K562 (cell line): ENCODE data around the gene GGT6. TPM values are rescaled to one million over a fixed set of nuclear protein-coding genes. Genes with fewer than 3 reads are reported as not detected.

ENCODE experiments used
- ATAC-seq: fragments of 200-7000 bp; cut with Tn5 transposase; 3 replicates; pipeline ENCODE4 v1.9.1; 2020; ENCODE audit warnings: moderate library complexity
- BruUV-seq: library from RNA; stranded (reverse); fragments of 400-500 nt; replicated peaks from 2 replicates; lab custom pipeline; 2021; lab: Mats Ljungman, UMichigan
- CTCF ChIA-PET: fragments of 300-600 bp; formaldehyde crosslinking; extraction: SDS; loops from one replicate; lab custom pipeline; 2021; ENCODE audit warnings: low intra/inter-chr PET ratio; lab: Yijun Ruan, JAX
- POLR2A ChIA-PET: fragments of 300-600, 350-650 bp; sonication (Branson Sonifier 250); formaldehyde crosslinking; extraction: SDS; loops from one replicate; lab custom pipeline; 2021; ENCODE audit warnings: antibody characterized with exemption, inconsistent platforms; lab: Yijun Ruan, JAX
- DNase-seq, 4 experiments: peaks; one replicate each; pipeline versions ENCODE4 v3.0.0 to v3.0.0-alpha.2; 2011 to 2018; ENCODE audit warnings: low spot score in 3 of 4, mixed read lengths in 3 of 4; ENCODE audit errors: extremely low read depth in 1 of 4
- FAIRE-seq: peaks from 2 replicates; lab custom pipeline; 2011; peaks lifted over from hg19 to GRCh38; lab: Jason Lieb, UNC
- H2AFZ ChIP-seq: 2 replicates; pipeline ENCODE4 v1.6.0; 2011; ENCODE audit warnings: low read depth, low read length, control low read depth, inconsistent platforms
- H3K27ac ChIP-seq: fragments of 200-600 bp; 3 replicates; pipeline ENCODE4 v1.8.0; 2011; ENCODE audit warnings: low read depth, mild to moderate bottlenecking, control low read depth, inconsistent platforms, low read length, moderate library complexity, mixed read lengths; ENCODE audit errors: extremely low read depth
- H3K27me3 ChIP-seq, 2 experiments: fragments of 300-600 bp in 1 of 2; 2 replicates in 1 of 2; 3 replicates in 1 of 2; pipeline versions ENCODE4 v1.6.0 to v1.8.0; 2011; ENCODE audit warnings: inconsistent platforms in 2 of 2, low read length in 2 of 2, mild to moderate bottlenecking in 1 of 2, mixed read lengths in 1 of 2, moderate library complexity in 1 of 2; ENCODE audit not compliant: control insufficient read depth in 2 of 2, insufficient read depth in 2 of 2
- H3K36me3 ChIP-seq: fragments of 300-600 bp; 3 replicates; pipeline ENCODE4 v1.8.0; 2011; ENCODE audit warnings: mild to moderate bottlenecking, low read length, inconsistent platforms; ENCODE audit not compliant: control insufficient read depth, insufficient read depth
- H3K4me1 ChIP-seq, 2 experiments: fragments of 200-600 bp in 1 of 2; replicated peaks in 1 of 2; 2 replicates in 1 of 2; 3 replicates in 1 of 2; pipeline versions ENCODE4 v1.5.1 to v1.8.0; 2011; ENCODE audit warnings: inconsistent platforms in 2 of 2, low read length in 2 of 2, mild to moderate bottlenecking in 1 of 2, mixed read lengths in 1 of 2, moderate library complexity in 1 of 2; ENCODE audit not compliant: control insufficient read depth in 2 of 2, insufficient read depth in 2 of 2
- H3K4me2 ChIP-seq: 2 replicates; pipeline ENCODE4 v1.6.1; 2011; ENCODE audit warnings: low read length, control low read depth, inconsistent platforms, mixed read lengths; ENCODE audit not compliant: insufficient read depth
- H3K4me3 ChIP-seq: fragments of 200-600 bp; sonication (generic), shearing (Covaris generic); 2 replicates; pipeline ENCODE4 v1.5.1; 2016; ENCODE audit warnings: control low read depth, inconsistent platforms
- H3K79me2 ChIP-seq: fragments of 200-600 bp; 3 replicates; pipeline ENCODE4 v1.8.0; 2011; ENCODE audit warnings: low read length, inconsistent platforms; ENCODE audit not compliant: control insufficient read depth, insufficient read depth
- H3K9ac ChIP-seq, 2 experiments: 2 replicates each; pipeline versions ENCODE4 v1.6.0 to v1.6.1; 2011; ENCODE audit warnings: low read depth in 2 of 2, low read length in 2 of 2, control low read depth in 1 of 2, inconsistent platforms in 1 of 2, mild to moderate bottlenecking in 1 of 2, mixed read lengths in 1 of 2; ENCODE audit not compliant: insufficient read depth in 1 of 2
- H3K9me1 ChIP-seq: one replicate; pipeline ENCODE4 v1.6.0; 2011; ENCODE audit warnings: inconsistent platforms, mild to moderate bottlenecking, low read length, moderate library complexity; ENCODE audit not compliant: control insufficient read depth, insufficient read depth
- H3K9me3 ChIP-seq: replicated peaks from 2 replicates; pipeline ENCODE4 v1.5.1; 2011; ENCODE audit warnings: low read depth, low read length, inconsistent platforms; ENCODE audit not compliant: control insufficient read depth, insufficient read depth
- H4K20me1 ChIP-seq: replicated peaks from 2 replicates; pipeline ENCODE4 v1.6.1; 2011; ENCODE audit warnings: low read length, inconsistent platforms, mixed read lengths; ENCODE audit not compliant: control insufficient read depth, insufficient read depth
- DIDO1 ChIP-seq: fragments of 450-650 bp; IDR thresholded peaks from 2 replicates; pipeline ENCODE4 v1.6.1; 2016; ENCODE audit warnings: low read depth, missing biosample characterization, missing genetic modification characterization
- MEIS2 ChIP-seq: fragments of 450-650 bp; IDR thresholded peaks from 2 replicates; pipeline ENCODE4 v1.6.1; 2014; ENCODE audit warnings: mild to moderate bottlenecking; ENCODE audit not compliant: partially characterized antibody
- MIER1 ChIP-seq: fragments of 450-650 bp; IDR thresholded peaks from 2 replicates; pipeline ENCODE4 v1.6.1; 2016; ENCODE audit warnings: antibody characterized with exemption, mild to moderate bottlenecking, low read depth
- PREB ChIP-seq: sonication (generic); formaldehyde crosslinking; IDR thresholded peaks from 2 replicates; pipeline ENCODE4 v1.8.1; 2023; ENCODE audit warnings: mild to moderate bottlenecking, missing genetic modification reagents
- ZBTB33 ChIP-seq: sonication (generic); formaldehyde crosslinking; IDR thresholded peaks from 2 replicates; pipeline ENCODE4 v1.8.1; 2023; ENCODE audit warnings: mild to moderate bottlenecking, missing genetic modification reagents
- ZNF316 ChIP-seq: fragments of 450-650 bp; IDR thresholded peaks from 2 replicates; pipeline ENCODE4 v1.6.1; 2016
- whole genome bisulfite sequencing: fragments of 100-300 bp; shearing (Covaris generic); methylation state at CpG from one replicate; pipeline ENCODE4 v1.1.6; 2016; ENCODE audit warnings: low coverage, mixed read lengths; ENCODE audit not compliant: insufficient coverage; ENCODE audit errors: missing lambda C conversion rate; 5-methylcytosine and 5-hydroxymethylcytosine counted together
- in situ Hi-C: fragments of 300-500 bp; cut with MboI; formaldehyde crosslinking; loops from 4 replicates; pipeline ENCODE4 v1.15.0; 2018; ENCODE audit warnings: inconsistent platforms, mixed read lengths
- intact Hi-C: fragments of 100-400 bp; cut with micrococcal nuclease; formaldehyde crosslinking; loops from 2 replicates; pipeline ENCODE4 v1.14.2; 2022
- polyA plus RNA-seq, 8 experiments: library from polyadenylated mRNA; depleted of rRNA in 4 of 8; stranded (reverse) in 5 of 8; unstranded in 3 of 8; fragments of >200 nt; fragmentation: Nextera tagmentation in 2 of 8; fragmentation: Illumina TruSeq in 1 of 8; extraction: Ambion mirVana in 2 of 8; extraction: Trizol in 1 of 8; gene quantifications; 2 replicates each; pipeline versions ENCODE4 v1.2.1 to v1.2.3, GENCODE V29; 2011 to 2014; ENCODE audit warnings: inconsistent platforms in 1 of 8, missing spikeins in 1 of 8
- total RNA-seq, 7 experiments: library from RNA; depleted of rRNA in 6 of 7; stranded (reverse); fragments of >200 nt in 6 of 7; fragmentation: Illumina TruSeq in 2 of 7; extraction: Trizol in 2 of 7; gene quantifications; 2 replicates each; pipeline versions ENCODE4 v1.2.1 to v1.2.3, GENCODE V29; 2011 to 2021; ENCODE audit warnings: low replicate concordance in 1 of 7
- TF ChIP-seq, protein P1 (sequence below): IDR thresholded peaks from 3 replicates; pipeline ENCODE4 v1.6.1; 2011; ENCODE audit warnings: borderline replicate concordance, mild to moderate bottlenecking; ENCODE audit not compliant: insufficient read length, insufficient read depth
- TF ChIP-seq, protein P2 (sequence below): sonication (generic); formaldehyde crosslinking; IDR thresholded peaks from 2 replicates; pipeline ENCODE4 v1.8.0; 2023; ENCODE audit warnings: mild to moderate bottlenecking, missing genetic modification reagents

Gene GGT6
- total and polyA plus RNA-seq, 9 of the 15 experiments (the other 6 are each of a cell fraction or from before 2014, with no cell fraction given), result 0.09 TPM; not detected in 8

GRCh38 chr17:4572131-4572530 is 11.8 kb upstream of the GGT6 start:
- peaks cover 0 to 12% of the 10 kb centered on the region in 2 experiments; a peak in 2 of 5 replicates for H3K4me1 ChIP-seq
- H3K4me3 ChIP-seq, result no peak overlapping the region
- intact Hi-C loops, result no loop called here
- TF ChIP-seq PREB, result no peak
- TF ChIP-seq DIDO1 (tag), result no peak
- TF ChIP-seq, protein P1, sequence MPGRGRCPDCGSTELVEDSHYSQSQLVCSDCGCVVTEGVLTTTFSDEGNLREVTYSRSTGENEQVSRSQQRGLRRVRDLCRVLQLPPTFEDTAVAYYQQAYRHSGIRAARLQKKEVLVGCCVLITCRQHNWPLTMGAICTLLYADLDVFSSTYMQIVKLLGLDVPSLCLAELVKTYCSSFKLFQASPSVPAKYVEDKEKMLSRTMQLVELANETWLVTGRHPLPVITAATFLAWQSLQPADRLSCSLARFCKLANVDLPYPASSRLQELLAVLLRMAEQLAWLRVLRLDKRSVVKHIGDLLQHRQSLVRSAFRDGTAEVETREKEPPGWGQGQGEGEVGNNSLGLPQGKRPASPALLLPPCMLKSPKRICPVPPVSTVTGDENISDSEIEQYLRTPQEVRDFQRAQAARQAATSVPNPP, result no peak
- no peak for TF ChIP-seq MIER1
- TF ChIP-seq ZNF316, result no peak
- TF ChIP-seq MEIS2, result no peak
- TF ChIP-seq, protein P2, sequence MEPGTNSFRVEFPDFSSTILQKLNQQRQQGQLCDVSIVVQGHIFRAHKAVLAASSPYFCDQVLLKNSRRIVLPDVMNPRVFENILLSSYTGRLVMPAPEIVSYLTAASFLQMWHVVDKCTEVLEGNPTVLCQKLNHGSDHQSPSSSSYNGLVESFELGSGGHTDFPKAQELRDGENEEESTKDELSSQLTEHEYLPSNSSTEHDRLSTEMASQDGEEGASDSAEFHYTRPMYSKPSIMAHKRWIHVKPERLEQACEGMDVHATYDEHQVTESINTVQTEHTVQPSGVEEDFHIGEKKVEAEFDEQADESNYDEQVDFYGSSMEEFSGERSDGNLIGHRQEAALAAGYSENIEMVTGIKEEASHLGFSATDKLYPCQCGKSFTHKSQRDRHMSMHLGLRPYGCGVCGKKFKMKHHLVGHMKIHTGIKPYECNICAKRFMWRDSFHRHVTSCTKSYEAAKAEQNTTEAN (CRISPR knock-in tag), result no peak
- no peak for TF ChIP-seq ZBTB33 (CRISPR knock-in tag)
- TF ChIP-seq, all 486 proteins: peak for 0
- Histone ChIP-seq H3K27ac (no peak overlapping the region), H3K9ac (no peak overlapping the region), H3K9me3 (no peaks in the 10 kb centered on the region), H3K27me3 (peaks cover 12 to 42% of the 10 kb centered on the region in 2 experiments), H2AFZ (no peak overlapping the region), H4K20me1 (no peaks in the 10 kb centered on the region), H3K9me1 (no peaks in the 10 kb centered on the region), H3K36me3 (no peaks in the 10 kb centered on the region), H3K79me2 (no peaks in the 10 kb centered on the region), H3K4me2 (no peak overlapping the region)
- DNase-seq (no peak), ATAC-seq (no peak), FAIRE-seq (peak; percentile 40)
- ChIA-PET CTCF (no interaction called here), POLR2A (no interaction called here)
- BruUV-seq, result no TSS peak
- in situ Hi-C loops, result no loop called here
- WGBS, result 2% methylated on average over 8 of the region's 9 CpGs
